SK-N-SH treated with all-trans-retinoic acid at 6 μM for 48 hours (cell line): ENCODE measurements around the gene CHRNA5.

Experiments used
- ATAC-seq: fragments of 200-7000 bp; cut with Tn5 transposase; 3 replicates; pipeline ENCODE4 v1.9.1; 2020; ENCODE audit warnings: mild to moderate bottlenecking, moderate library complexity
- ARNTL ChIP-seq: fragments of 450-650 bp; formaldehyde crosslinking; IDR thresholded peaks from 2 replicates; pipeline ENCODE4 v1.5.0; 2020; ENCODE audit warnings: low read depth, mild to moderate bottlenecking, moderate library complexity, borderline replicate concordance
- CSDC2 ChIP-seq: fragments of 250-450 bp; sonication (Bioruptor Pico); IDR thresholded peaks from 2 replicates; pipeline ENCODE4 v1.5.0; 2020; ENCODE audit warnings: mild to moderate bottlenecking, moderate library complexity
- ESRRG ChIP-seq: fragments of 250-450 bp; sonication (Bioruptor Pico); IDR thresholded peaks from 2 replicates; pipeline ENCODE4 v1.6.1; 2021; ENCODE audit warnings: mild to moderate bottlenecking
- GLIS3 ChIP-seq: fragments of 250-450 bp; sonication (Bioruptor Pico); IDR thresholded peaks from 2 replicates; pipeline ENCODE4 v1.5.0; 2020; ENCODE audit warnings: mild to moderate bottlenecking, moderate library complexity
- ISL1 ChIP-seq: fragments of 250-450 bp; sonication (Bioruptor Pico); IDR thresholded peaks from 2 replicates; pipeline ENCODE4 v2.1.2; 2022; ENCODE audit warnings: mild to moderate bottlenecking, moderate library complexity
- OSR1 ChIP-seq: fragments of 250-450 bp; sonication (Bioruptor Pico); IDR thresholded peaks from 2 replicates; pipeline ENCODE4 v1.8.0; 2022; ENCODE audit warnings: moderate library complexity, mild to moderate bottlenecking, inconsistent platforms
- PPARA ChIP-seq: fragments of 250-450 bp; sonication (Bioruptor Pico); IDR thresholded peaks from 2 replicates; pipeline ENCODE4 v1.5.0; 2020; ENCODE audit warnings: mild to moderate bottlenecking, borderline replicate concordance
- RARB ChIP-seq: fragments of 250-450 bp; sonication (Bioruptor Pico); IDR thresholded peaks from 2 replicates; pipeline ENCODE4 v1.8.0; 2021; ENCODE audit warnings: mild to moderate bottlenecking, moderate library complexity
- SNAI2 ChIP-seq: fragments of 250-450 bp; sonication (Bioruptor Pico); IDR thresholded peaks from 2 replicates; pipeline ENCODE4 v1.5.0; 2020; ENCODE audit warnings: mild to moderate bottlenecking, moderate library complexity
- TCF4 ChIP-seq: fragments of 250-450 bp; sonication (Bioruptor Pico); IDR thresholded peaks from 2 replicates; pipeline ENCODE4 v1.8.0; 2021; ENCODE audit warnings: mild to moderate bottlenecking, moderate library complexity, borderline replicate concordance
- TOX ChIP-seq: fragments of 250-450 bp; sonication (Bioruptor Pico); IDR thresholded peaks from 2 replicates; pipeline ENCODE4 v1.8.0; 2021; ENCODE audit warnings: mild to moderate bottlenecking, moderate library complexity, borderline replicate concordance
- ZC3H10 ChIP-seq: fragments of 250-450 bp; sonication (Bioruptor Pico); IDR thresholded peaks from 2 replicates; pipeline ENCODE4 v1.5.1; 2021; ENCODE audit warnings: mild to moderate bottlenecking, moderate library complexity
- ZFP3 ChIP-seq: fragments of 250-450 bp; sonication (Bioruptor Pico); IDR thresholded peaks from 2 replicates; pipeline ENCODE4 v1.5.0; 2020; ENCODE audit warnings: mild to moderate bottlenecking, moderate library complexity
- ZFP30 ChIP-seq: fragments of 450-650 bp; formaldehyde crosslinking; IDR thresholded peaks from 2 replicates; pipeline ENCODE4 v1.5.0; 2022; ENCODE audit warnings: mild to moderate bottlenecking, moderate library complexity
- ZNF565 ChIP-seq: fragments of 450-650 bp; formaldehyde crosslinking; conservative IDR thresholded peaks from 2 replicates; pipeline ENCODE4 v1.5.0; 2020; ENCODE audit warnings: low read depth, mild to moderate bottlenecking, moderate library complexity
- ZNF70 ChIP-seq: fragments of 450-650 bp; formaldehyde crosslinking; IDR thresholded peaks from 2 replicates; pipeline ENCODE4 v1.5.0; 2020; ENCODE audit warnings: mild to moderate bottlenecking, moderate library complexity
- ZNF8 ChIP-seq: fragments of 450-650 bp; formaldehyde crosslinking; IDR thresholded peaks from 2 replicates; pipeline ENCODE4 v1.5.0; 2020; ENCODE audit warnings: mild to moderate bottlenecking, moderate library complexity
- TF ChIP-seq, protein P1 (sequence below): fragments of 250-450 bp; sonication (Bioruptor Pico); IDR thresholded peaks from 2 replicates; pipeline ENCODE4 v1.5.0; 2020; ENCODE audit warnings: mild to moderate bottlenecking, moderate library complexity
- TF ChIP-seq, protein P2 (sequence below): fragments of 250-450 bp; sonication (Bioruptor Pico); IDR thresholded peaks from 2 replicates; pipeline ENCODE4 v1.5.1; 2020; ENCODE audit warnings: low read depth, mild to moderate bottlenecking, moderate library complexity
- TF ChIP-seq, protein P3 (sequence below): fragments of 250-450 bp; sonication (Bioruptor Pico); IDR thresholded peaks from 2 replicates; pipeline ENCODE4 v1.8.0; 2021; ENCODE audit warnings: low read depth, mild to moderate bottlenecking, moderate library complexity, borderline replicate concordance
- TF ChIP-seq, protein P4 (sequence below): fragments of 250-450 bp; sonication (Bioruptor Pico); IDR thresholded peaks from 2 replicates; pipeline ENCODE4 v1.8.0; 2020; ENCODE audit warnings: mild to moderate bottlenecking, moderate library complexity, borderline replicate concordance
- TF ChIP-seq, protein P5 (sequence below): fragments of 250-450 bp; sonication (Bioruptor Pico); IDR thresholded peaks from 2 replicates; pipeline ENCODE4 v1.5.1; 2021; ENCODE audit warnings: mild to moderate bottlenecking, moderate library complexity

CHRNA5 gene

DNA sequence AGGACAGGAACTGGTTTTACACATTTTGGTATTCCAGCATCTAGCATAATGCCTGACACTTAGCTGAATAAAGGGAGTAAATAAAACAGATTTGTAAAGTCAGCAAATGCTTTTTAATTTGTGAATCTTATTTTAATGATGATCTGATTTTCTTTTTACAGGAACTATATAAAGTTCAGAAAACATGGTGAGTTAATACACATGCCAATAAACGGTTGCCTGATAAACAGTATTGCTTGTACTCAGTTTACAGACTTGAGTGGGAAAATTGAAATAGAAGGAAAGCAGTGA is 23.6 kb upstream of the CHRNA5 start (continued):
- TF ChIP-seq, protein P1, sequence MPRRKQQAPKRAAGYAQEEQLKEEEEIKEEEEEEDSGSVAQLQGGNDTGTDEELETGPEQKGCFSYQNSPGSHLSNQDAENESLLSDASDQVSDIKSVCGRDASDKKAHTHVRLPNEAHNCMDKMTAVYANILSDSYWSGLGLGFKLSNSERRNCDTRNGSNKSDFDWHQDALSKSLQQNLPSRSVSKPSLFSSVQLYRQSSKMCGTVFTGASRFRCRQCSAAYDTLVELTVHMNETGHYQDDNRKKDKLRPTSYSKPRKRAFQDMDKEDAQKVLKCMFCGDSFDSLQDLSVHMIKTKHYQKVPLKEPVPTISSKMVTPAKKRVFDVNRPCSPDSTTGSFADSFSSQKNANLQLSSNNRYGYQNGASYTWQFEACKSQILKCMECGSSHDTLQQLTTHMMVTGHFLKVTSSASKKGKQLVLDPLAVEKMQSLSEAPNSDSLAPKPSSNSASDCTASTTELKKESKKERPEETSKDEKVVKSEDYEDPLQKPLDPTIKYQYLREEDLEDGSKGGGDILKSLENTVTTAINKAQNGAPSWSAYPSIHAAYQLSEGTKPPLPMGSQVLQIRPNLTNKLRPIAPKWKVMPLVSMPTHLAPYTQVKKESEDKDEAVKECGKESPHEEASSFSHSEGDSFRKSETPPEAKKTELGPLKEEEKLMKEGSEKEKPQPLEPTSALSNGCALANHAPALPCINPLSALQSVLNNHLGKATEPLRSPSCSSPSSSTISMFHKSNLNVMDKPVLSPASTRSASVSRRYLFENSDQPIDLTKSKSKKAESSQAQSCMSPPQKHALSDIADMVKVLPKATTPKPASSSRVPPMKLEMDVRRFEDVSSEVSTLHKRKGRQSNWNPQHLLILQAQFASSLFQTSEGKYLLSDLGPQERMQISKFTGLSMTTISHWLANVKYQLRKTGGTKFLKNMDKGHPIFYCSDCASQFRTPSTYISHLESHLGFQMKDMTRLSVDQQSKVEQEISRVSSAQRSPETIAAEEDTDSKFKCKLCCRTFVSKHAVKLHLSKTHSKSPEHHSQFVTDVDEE (CRISPR knock-in tag), result no peak
- TF ChIP-seq GLIS3 (CRISPR knock-in tag) (no peak), TOX (no peak), ZFP3 (CRISPR knock-in tag) (no peak)
- TF ChIP-seq, protein P2, sequence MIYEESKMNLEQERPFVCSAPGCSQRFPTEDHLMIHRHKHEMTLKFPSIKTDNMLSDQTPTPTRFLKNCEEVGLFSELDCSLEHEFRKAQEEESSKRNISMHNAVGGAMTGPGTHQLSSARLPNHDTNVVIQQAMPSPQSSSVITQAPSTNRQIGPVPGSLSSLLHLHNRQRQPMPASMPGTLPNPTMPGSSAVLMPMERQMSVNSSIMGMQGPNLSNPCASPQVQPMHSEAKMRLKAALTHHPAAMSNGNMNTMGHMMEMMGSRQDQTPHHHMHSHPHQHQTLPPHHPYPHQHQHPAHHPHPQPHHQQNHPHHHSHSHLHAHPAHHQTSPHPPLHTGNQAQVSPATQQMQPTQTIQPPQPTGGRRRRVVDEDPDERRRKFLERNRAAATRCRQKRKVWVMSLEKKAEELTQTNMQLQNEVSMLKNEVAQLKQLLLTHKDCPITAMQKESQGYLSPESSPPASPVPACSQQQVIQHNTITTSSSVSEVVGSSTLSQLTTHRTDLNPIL (CRISPR knock-in tag), result no peak

DNA sequence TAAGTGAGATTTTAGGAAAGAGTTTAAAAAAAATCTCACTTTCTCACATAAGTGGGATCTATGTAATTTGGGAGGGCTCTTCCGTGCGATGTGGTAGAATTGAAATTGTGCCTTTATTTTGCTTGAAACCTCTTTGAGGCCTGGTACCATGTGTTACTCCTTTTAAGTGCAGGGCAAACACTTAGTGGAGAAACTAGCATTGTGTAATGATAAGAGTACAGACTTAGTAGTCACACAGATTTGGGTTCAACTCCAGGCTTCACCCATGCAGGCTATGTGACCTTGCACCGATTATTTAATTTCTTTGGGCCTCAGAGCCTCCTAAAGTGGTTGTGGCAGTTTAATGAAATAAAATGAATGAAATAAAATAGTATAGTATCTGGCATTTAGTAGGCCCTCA is 22.7 kb upstream of the CHRNA5 start:
- TF ChIP-seq ISL1 (CRISPR knock-in tag), result no peak
- no peak for TF ChIP-seq ARNTL (CRISPR knock-in tag)
- TF ChIP-seq, protein P2 (CRISPR knock-in tag), result no peak
- TF ChIP-seq, protein P1 (CRISPR knock-in tag), result no peak
- no peak for TF ChIP-seq TCF4 (CRISPR knock-in tag)
- no peak for TF ChIP-seq GLIS3 (CRISPR knock-in tag)
- no peak for TF ChIP-seq ZFP30 (CRISPR knock-in tag)
- no peak for TF ChIP-seq ZNF70 (CRISPR knock-in tag)
- TF ChIP-seq RARB, result no peak
- TF ChIP-seq SNAI2, result no peak
- TF ChIP-seq PPARA (CRISPR knock-in tag), result no peak
- TF ChIP-seq, protein P3, sequence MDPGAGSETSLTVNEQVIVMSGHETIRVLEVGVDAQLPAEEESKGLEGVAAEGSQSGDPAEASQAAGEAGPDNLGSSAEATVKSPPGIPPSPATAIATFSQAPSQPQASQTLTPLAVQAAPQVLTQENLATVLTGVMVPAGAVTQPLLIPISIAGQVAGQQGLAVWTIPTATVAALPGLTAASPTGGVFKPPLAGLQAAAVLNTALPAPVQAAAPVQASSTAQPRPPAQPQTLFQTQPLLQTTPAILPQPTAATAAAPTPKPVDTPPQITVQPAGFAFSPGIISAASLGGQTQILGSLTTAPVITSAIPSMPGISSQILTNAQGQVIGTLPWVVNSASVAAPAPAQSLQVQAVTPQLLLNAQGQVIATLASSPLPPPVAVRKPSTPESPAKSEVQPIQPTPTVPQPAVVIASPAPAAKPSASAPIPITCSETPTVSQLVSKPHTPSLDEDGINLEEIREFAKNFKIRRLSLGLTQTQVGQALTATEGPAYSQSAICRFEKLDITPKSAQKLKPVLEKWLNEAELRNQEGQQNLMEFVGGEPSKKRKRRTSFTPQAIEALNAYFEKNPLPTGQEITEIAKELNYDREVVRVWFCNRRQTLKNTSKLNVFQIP (CRISPR knock-in tag), result no peak
- TF ChIP-seq, protein P4, sequence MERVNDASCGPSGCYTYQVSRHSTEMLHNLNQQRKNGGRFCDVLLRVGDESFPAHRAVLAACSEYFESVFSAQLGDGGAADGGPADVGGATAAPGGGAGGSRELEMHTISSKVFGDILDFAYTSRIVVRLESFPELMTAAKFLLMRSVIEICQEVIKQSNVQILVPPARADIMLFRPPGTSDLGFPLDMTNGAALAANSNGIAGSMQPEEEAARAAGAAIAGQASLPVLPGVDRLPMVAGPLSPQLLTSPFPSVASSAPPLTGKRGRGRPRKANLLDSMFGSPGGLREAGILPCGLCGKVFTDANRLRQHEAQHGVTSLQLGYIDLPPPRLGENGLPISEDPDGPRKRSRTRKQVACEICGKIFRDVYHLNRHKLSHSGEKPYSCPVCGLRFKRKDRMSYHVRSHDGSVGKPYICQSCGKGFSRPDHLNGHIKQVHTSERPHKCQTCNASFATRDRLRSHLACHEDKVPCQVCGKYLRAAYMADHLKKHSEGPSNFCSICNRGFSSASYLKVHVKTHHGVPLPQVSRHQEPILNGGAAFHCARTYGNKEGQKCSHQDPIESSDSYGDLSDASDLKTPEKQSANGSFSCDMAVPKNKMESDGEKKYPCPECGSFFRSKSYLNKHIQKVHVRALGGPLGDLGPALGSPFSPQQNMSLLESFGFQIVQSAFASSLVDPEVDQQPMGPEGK (CRISPR knock-in tag), result no peak
- TF ChIP-seq ZNF8, result no peak
- TF ChIP-seq CSDC2 (CRISPR knock-in tag), result no peak
- no peak for TF ChIP-seq TOX
- no peak for TF ChIP-seq ESRRG (CRISPR knock-in tag)
- no peak for ATAC-seq

DNA sequence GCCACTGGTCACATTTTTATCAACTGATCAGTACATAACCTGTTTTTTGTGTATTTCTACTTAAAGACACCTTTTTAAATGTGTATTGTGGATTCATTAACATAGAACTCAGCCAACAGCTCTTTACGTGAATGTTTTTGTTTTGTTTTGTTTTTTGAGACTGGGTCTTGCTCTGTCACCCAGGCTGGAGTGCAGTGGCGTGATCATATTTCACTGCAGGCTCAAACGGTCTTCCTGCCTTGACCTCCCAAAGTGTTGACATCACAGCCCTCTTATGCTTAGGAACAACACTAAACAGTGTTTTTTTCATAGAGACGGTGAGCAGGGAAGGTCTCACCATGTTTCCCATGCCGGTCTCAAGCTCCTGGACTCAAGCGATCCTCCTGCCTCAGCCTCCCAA is 15.1 kb upstream of the CHRNA5 start:
- ATAC-seq, result no peak
- TF ChIP-seq TOX, result no peak
- no peak for TF ChIP-seq ISL1 (CRISPR knock-in tag)
- no peak for TF ChIP-seq ARNTL (CRISPR knock-in tag)
- no peak for TF ChIP-seq ZNF70 (CRISPR knock-in tag)
- TF ChIP-seq, protein P5, sequence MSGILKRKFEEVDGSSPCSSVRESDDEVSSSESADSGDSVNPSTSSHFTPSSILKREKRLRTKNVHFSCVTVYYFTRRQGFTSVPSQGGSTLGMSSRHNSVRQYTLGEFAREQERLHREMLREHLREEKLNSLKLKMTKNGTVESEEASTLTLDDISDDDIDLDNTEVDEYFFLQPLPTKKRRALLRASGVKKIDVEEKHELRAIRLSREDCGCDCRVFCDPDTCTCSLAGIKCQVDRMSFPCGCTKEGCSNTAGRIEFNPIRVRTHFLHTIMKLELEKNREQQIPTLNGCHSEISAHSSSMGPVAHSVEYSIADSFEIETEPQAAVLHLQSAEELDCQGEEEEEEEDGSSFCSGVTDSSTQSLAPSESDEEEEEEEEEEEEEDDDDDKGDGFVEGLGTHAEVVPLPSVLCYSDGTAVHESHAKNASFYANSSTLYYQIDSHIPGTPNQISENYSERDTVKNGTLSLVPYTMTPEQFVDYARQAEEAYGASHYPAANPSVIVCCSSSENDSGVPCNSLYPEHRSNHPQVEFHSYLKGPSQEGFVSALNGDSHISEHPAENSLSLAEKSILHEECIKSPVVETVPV (CRISPR knock-in tag), result no peak
- no peak for TF ChIP-seq ZFP30 (CRISPR knock-in tag)
- no peak for TF ChIP-seq ZC3H10
- TF ChIP-seq, protein P1 (CRISPR knock-in tag), result no peak
- TF ChIP-seq GLIS3 (CRISPR knock-in tag), result no peak
- TF ChIP-seq RARB, result no peak
- TF ChIP-seq OSR1 (CRISPR knock-in tag), result no peak
- no peak for TF ChIP-seq ZNF565 (CRISPR knock-in tag)
